HL-60 (cell line): ENCODE data around the gene TMEM63A.

Source experiments
- GABPA ChIP-seq: IDR thresholded peaks from 2 replicates; pipeline ENCODE4 v1.6.1; 2012; ENCODE audit warnings: low read depth
- POLR2AphosphoS5 ChIP-seq: IDR thresholded peaks from 2 replicates; pipeline ENCODE4 v1.6.1; 2012; ENCODE audit warnings: low read depth
- REST ChIP-seq: IDR thresholded peaks from 2 replicates; pipeline ENCODE4 v1.6.1; 2012; ENCODE audit warnings: low read depth; ENCODE audit not compliant: insufficient replicate concordance
- SPI1 ChIP-seq: IDR thresholded peaks from 2 replicates; pipeline ENCODE4 v1.6.1; 2012; ENCODE audit warnings: low read depth, mild to moderate bottlenecking, borderline replicate concordance
- TF ChIP-seq, protein P1 (sequence below): IDR thresholded peaks from one replicate; pipeline ENCODE4 v1.5.1; 2011; ENCODE audit warnings: low read length, control low read depth, inconsistent platforms; ENCODE audit not compliant: insufficient read depth

- TF ChIP-seq, protein P1, sequence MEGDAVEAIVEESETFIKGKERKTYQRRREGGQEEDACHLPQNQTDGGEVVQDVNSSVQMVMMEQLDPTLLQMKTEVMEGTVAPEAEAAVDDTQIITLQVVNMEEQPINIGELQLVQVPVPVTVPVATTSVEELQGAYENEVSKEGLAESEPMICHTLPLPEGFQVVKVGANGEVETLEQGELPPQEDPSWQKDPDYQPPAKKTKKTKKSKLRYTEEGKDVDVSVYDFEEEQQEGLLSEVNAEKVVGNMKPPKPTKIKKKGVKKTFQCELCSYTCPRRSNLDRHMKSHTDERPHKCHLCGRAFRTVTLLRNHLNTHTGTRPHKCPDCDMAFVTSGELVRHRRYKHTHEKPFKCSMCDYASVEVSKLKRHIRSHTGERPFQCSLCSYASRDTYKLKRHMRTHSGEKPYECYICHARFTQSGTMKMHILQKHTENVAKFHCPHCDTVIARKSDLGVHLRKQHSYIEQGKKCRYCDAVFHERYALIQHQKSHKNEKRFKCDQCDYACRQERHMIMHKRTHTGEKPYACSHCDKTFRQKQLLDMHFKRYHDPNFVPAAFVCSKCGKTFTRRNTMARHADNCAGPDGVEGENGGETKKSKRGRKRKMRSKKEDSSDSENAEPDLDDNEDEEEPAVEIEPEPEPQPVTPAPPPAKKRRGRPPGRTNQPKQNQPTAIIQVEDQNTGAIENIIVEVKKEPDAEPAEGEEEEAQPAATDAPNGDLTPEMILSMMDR: peak; percentile 56
- TF ChIP-seq REST (no peak), POLR2AphosphoS5 (no peak), SPI1 (no peak), GABPA (no peak)
Measured at GRCh38 chr1:225911191-225912130, 29.3 kb upstream of the TMEM63A start.
